SK-N-SH treated with all-trans-retinoic acid at 6 μM for 48 hours (cell line): ENCODE data around the gene UGT1A5.

ENCODE experiments used
- CREB5 ChIP-seq: fragments of 250-450 bp; sonication (Bioruptor Pico); IDR thresholded peaks from 2 replicates; pipeline ENCODE4 v1.5.1; 2020; ENCODE audit warnings: low read depth, mild to moderate bottlenecking, moderate library complexity
- ESRRG ChIP-seq: fragments of 250-450 bp; sonication (Bioruptor Pico); IDR thresholded peaks from 2 replicates; pipeline ENCODE4 v1.6.1; 2021; ENCODE audit warnings: mild to moderate bottlenecking
- ISL1 ChIP-seq: fragments of 250-450 bp; sonication (Bioruptor Pico); IDR thresholded peaks from 2 replicates; pipeline ENCODE4 v2.1.2; 2022; ENCODE audit warnings: mild to moderate bottlenecking, moderate library complexity
- TOX ChIP-seq: fragments of 250-450 bp; sonication (Bioruptor Pico); IDR thresholded peaks from 2 replicates; pipeline ENCODE4 v1.8.0; 2021; ENCODE audit warnings: mild to moderate bottlenecking, moderate library complexity, borderline replicate concordance
- TSHZ2 ChIP-seq: fragments of 250-450 bp; sonication (Bioruptor Pico); IDR thresholded peaks from 2 replicates; pipeline ENCODE4 v1.5.0; 2020; ENCODE audit warnings: mild to moderate bottlenecking, moderate library complexity

GRCh38 chr2:233756429-233757081, 43.8 kb downstream of the UGT1A5 start:
- TF ChIP-seq ESRRG (CRISPR knock-in tag): no peak
- TF ChIP-seq ISL1: no peak
- no peak for TF ChIP-seq TOX (CRISPR knock-in tag)
- TF ChIP-seq TSHZ2 (CRISPR knock-in tag): no peak
- no peak for TF ChIP-seq CREB5 (CRISPR knock-in tag)
